SH-SY5Y (cell line): Measurements from ENCODE around the gene DCAF10.

Source experiments
- GATA2 ChIP-seq: IDR thresholded peaks from 2 replicates; pipeline ENCODE4 v1.6.1; 2011; ENCODE audit warnings: mild to moderate bottlenecking, low read depth, low read length
- GATA3 ChIP-seq: IDR thresholded peaks from 2 replicates; pipeline ENCODE4 v1.6.1; 2011; ENCODE audit warnings: low read depth, mild to moderate bottlenecking, low read length, moderate library complexity

DCAF10 gene

GRCh38 chr9:37889536-37889935 lies 88.9 kb downstream of the DCAF10 start:
- no peak for TF ChIP-seq GATA3
- TF ChIP-seq GATA2 = no peak

- TF ChIP-seq GATA3 = no peak
- TF ChIP-seq GATA2 = no peak
These were observed 91.5 kb downstream of the DCAF10 start for GRCh38 chr9:37892063-37892462.

- TF ChIP-seq GATA3 (no peak), GATA2 (no peak)
These were observed 97.1 kb downstream of the DCAF10 start for GRCh38 chr9:37897665-37898064.

- no peak for TF ChIP-seq GATA3
These were observed 98.4 kb downstream of the DCAF10 start for GRCh38 chr9:37899041-37899440.

- TF ChIP-seq GATA2 (no peak), GATA3 (no peak)
These were observed 101.5 kb downstream of the DCAF10 start for GRCh38 chr9:37902131-37902530.

- TF ChIP-seq GATA3 (no peak), GATA2 (no peak)
These were observed 102.4 kb downstream of the DCAF10 start for GRCh38 chr9:37902796-37903646.

GRCh38 chr9:37903647-37904444 lies 103.2 kb downstream of the DCAF10 start, which contains the start of gene SLC25A51:
TSS of gene SLC25A51 (minus strand) at chr9:37904127. CDS start at chr9:37888550, 15,577 bp downstream.
- TF ChIP-seq GATA2 (no peak), GATA3 (no peak)

- TF ChIP-seq GATA2 (no peak), GATA3 (no peak)
These were observed 104.0 kb downstream of the DCAF10 start for GRCh38 chr9:37904445-37905130.

- TF ChIP-seq GATA3 (no peak), GATA2 (no peak)
These were observed 104.5 kb downstream of the DCAF10 start for GRCh38 chr9:37905131-37905505.

- TF ChIP-seq GATA3 (no peak), GATA2 (no peak)
These were observed 105.2 kb downstream of the DCAF10 start for GRCh38 chr9:37905776-37906175.

GRCh38 chr9:37906312-37907239 lies 106.0 kb downstream of the DCAF10 start:
- TF ChIP-seq GATA2 = no peak

GRCh38 chr9:37908283-37908682 lies 107.7 kb downstream of the DCAF10 start:
- TF ChIP-seq GATA2 (no peak), GATA3 (no peak)

GRCh38 chr9:37908698-37909186 lies 108.1 kb downstream of the DCAF10 start:
- no peak for TF ChIP-seq GATA2
- no peak for TF ChIP-seq GATA3

GRCh38 chr9:37909326-37909725 lies 108.7 kb downstream of the DCAF10 start:
- TF ChIP-seq GATA3 = no peak
- TF ChIP-seq GATA2 = no peak
